SK-N-SH treated with all-trans-retinoic acid at 6 μM for 48 hours (cell line): Measurements from ENCODE around the gene MC5R.

Experiments
- ATAC-seq: fragments of 200-7000 bp; cut with Tn5 transposase; 3 replicates; pipeline ENCODE4 v1.9.1; 2020; ENCODE audit warnings: mild to moderate bottlenecking, moderate library complexity
- ARNTL ChIP-seq: fragments of 450-650 bp; formaldehyde crosslinking; IDR thresholded peaks from 2 replicates; pipeline ENCODE4 v1.5.0; 2020; ENCODE audit warnings: low read depth, mild to moderate bottlenecking, moderate library complexity, borderline replicate concordance
- BACH2 ChIP-seq: fragments of 250-450 bp; sonication (Bioruptor Pico); IDR thresholded peaks from 2 replicates; pipeline ENCODE4 v1.9.0; 2021; ENCODE audit warnings: mild to moderate bottlenecking, borderline replicate concordance
- CSDC2 ChIP-seq: fragments of 250-450 bp; sonication (Bioruptor Pico); IDR thresholded peaks from 2 replicates; pipeline ENCODE4 v1.5.0; 2020; ENCODE audit warnings: mild to moderate bottlenecking, moderate library complexity
- ESRRG ChIP-seq: fragments of 250-450 bp; sonication (Bioruptor Pico); IDR thresholded peaks from 2 replicates; pipeline ENCODE4 v1.6.1; 2021; ENCODE audit warnings: mild to moderate bottlenecking
- GLIS3 ChIP-seq: fragments of 250-450 bp; sonication (Bioruptor Pico); IDR thresholded peaks from 2 replicates; pipeline ENCODE4 v1.5.0; 2020; ENCODE audit warnings: mild to moderate bottlenecking, moderate library complexity
- ISL1 ChIP-seq: fragments of 250-450 bp; sonication (Bioruptor Pico); IDR thresholded peaks from 2 replicates; pipeline ENCODE4 v2.1.2; 2022; ENCODE audit warnings: mild to moderate bottlenecking, moderate library complexity
- OSR1 ChIP-seq: fragments of 250-450 bp; sonication (Bioruptor Pico); IDR thresholded peaks from 2 replicates; pipeline ENCODE4 v1.8.0; 2022; ENCODE audit warnings: moderate library complexity, mild to moderate bottlenecking, inconsistent platforms
- POU6F1 ChIP-seq: fragments of 250-450 bp; sonication (Bioruptor Pico); IDR thresholded peaks from 2 replicates; pipeline ENCODE4 v1.8.0; 2021; ENCODE audit warnings: low read depth, mild to moderate bottlenecking, moderate library complexity, borderline replicate concordance
- PPARA ChIP-seq: fragments of 250-450 bp; sonication (Bioruptor Pico); IDR thresholded peaks from 2 replicates; pipeline ENCODE4 v1.5.0; 2020; ENCODE audit warnings: mild to moderate bottlenecking, borderline replicate concordance
- RARB ChIP-seq: fragments of 250-450 bp; sonication (Bioruptor Pico); IDR thresholded peaks from 2 replicates; pipeline ENCODE4 v1.8.0; 2021; ENCODE audit warnings: mild to moderate bottlenecking, moderate library complexity
- SNAI2 ChIP-seq: fragments of 250-450 bp; sonication (Bioruptor Pico); IDR thresholded peaks from 2 replicates; pipeline ENCODE4 v1.5.0; 2020; ENCODE audit warnings: mild to moderate bottlenecking, moderate library complexity
- TCF4 ChIP-seq: fragments of 250-450 bp; sonication (Bioruptor Pico); IDR thresholded peaks from 2 replicates; pipeline ENCODE4 v1.8.0; 2021; ENCODE audit warnings: mild to moderate bottlenecking, moderate library complexity, borderline replicate concordance
- TOX ChIP-seq: fragments of 250-450 bp; sonication (Bioruptor Pico); IDR thresholded peaks from 2 replicates; pipeline ENCODE4 v1.8.0; 2021; ENCODE audit warnings: mild to moderate bottlenecking, moderate library complexity, borderline replicate concordance
- ZC3H10 ChIP-seq: fragments of 250-450 bp; sonication (Bioruptor Pico); IDR thresholded peaks from 2 replicates; pipeline ENCODE4 v1.5.1; 2021; ENCODE audit warnings: mild to moderate bottlenecking, moderate library complexity
- ZFP3 ChIP-seq: fragments of 250-450 bp; sonication (Bioruptor Pico); IDR thresholded peaks from 2 replicates; pipeline ENCODE4 v1.5.0; 2020; ENCODE audit warnings: mild to moderate bottlenecking, moderate library complexity
- ZFP30 ChIP-seq: fragments of 450-650 bp; formaldehyde crosslinking; IDR thresholded peaks from 2 replicates; pipeline ENCODE4 v1.5.0; 2022; ENCODE audit warnings: mild to moderate bottlenecking, moderate library complexity
- ZNF565 ChIP-seq: fragments of 450-650 bp; formaldehyde crosslinking; conservative IDR thresholded peaks from 2 replicates; pipeline ENCODE4 v1.5.0; 2020; ENCODE audit warnings: low read depth, mild to moderate bottlenecking, moderate library complexity
- ZNF70 ChIP-seq: fragments of 450-650 bp; formaldehyde crosslinking; IDR thresholded peaks from 2 replicates; pipeline ENCODE4 v1.5.0; 2020; ENCODE audit warnings: mild to moderate bottlenecking, moderate library complexity
- ZNF8 ChIP-seq: fragments of 450-650 bp; formaldehyde crosslinking; IDR thresholded peaks from 2 replicates; pipeline ENCODE4 v1.5.0; 2020; ENCODE audit warnings: mild to moderate bottlenecking, moderate library complexity
- TF ChIP-seq, protein P1 (sequence below): fragments of 250-450 bp; sonication (Bioruptor Pico); IDR thresholded peaks from 2 replicates; pipeline ENCODE4 v1.5.1; 2021; ENCODE audit warnings: mild to moderate bottlenecking, moderate library complexity
- TF ChIP-seq, protein P2 (sequence below): fragments of 250-450 bp; sonication (Bioruptor Pico); IDR thresholded peaks from 2 replicates; pipeline ENCODE4 v1.8.0; 2020; ENCODE audit warnings: mild to moderate bottlenecking, moderate library complexity, borderline replicate concordance
- TF ChIP-seq, protein P3 (sequence below): fragments of 250-450 bp; sonication (Bioruptor Pico); IDR thresholded peaks from 2 replicates; pipeline ENCODE4 v1.5.0; 2020; ENCODE audit warnings: mild to moderate bottlenecking, moderate library complexity

Gene MC5R

GRCh38 chr18:13809531-13810255 lies 14.3 kb upstream of the MC5R start:
- ATAC-seq: no peak
- TF ChIP-seq CSDC2 (CRISPR knock-in tag) (no peak), OSR1 (CRISPR knock-in tag) (no peak), ESRRG (no peak), ARNTL (CRISPR knock-in tag) (no peak), ZC3H10 (CRISPR knock-in tag) (no peak), ZFP3 (no peak), ZFP30 (CRISPR knock-in tag) (no peak), TCF4 (no peak), GLIS3 (CRISPR knock-in tag) (no peak), BACH2 (CRISPR knock-in tag) (no peak), ZNF565 (CRISPR knock-in tag) (no peak)
- TF ChIP-seq, protein P1, sequence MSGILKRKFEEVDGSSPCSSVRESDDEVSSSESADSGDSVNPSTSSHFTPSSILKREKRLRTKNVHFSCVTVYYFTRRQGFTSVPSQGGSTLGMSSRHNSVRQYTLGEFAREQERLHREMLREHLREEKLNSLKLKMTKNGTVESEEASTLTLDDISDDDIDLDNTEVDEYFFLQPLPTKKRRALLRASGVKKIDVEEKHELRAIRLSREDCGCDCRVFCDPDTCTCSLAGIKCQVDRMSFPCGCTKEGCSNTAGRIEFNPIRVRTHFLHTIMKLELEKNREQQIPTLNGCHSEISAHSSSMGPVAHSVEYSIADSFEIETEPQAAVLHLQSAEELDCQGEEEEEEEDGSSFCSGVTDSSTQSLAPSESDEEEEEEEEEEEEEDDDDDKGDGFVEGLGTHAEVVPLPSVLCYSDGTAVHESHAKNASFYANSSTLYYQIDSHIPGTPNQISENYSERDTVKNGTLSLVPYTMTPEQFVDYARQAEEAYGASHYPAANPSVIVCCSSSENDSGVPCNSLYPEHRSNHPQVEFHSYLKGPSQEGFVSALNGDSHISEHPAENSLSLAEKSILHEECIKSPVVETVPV (CRISPR knock-in tag): no peak
- TF ChIP-seq, protein P2, sequence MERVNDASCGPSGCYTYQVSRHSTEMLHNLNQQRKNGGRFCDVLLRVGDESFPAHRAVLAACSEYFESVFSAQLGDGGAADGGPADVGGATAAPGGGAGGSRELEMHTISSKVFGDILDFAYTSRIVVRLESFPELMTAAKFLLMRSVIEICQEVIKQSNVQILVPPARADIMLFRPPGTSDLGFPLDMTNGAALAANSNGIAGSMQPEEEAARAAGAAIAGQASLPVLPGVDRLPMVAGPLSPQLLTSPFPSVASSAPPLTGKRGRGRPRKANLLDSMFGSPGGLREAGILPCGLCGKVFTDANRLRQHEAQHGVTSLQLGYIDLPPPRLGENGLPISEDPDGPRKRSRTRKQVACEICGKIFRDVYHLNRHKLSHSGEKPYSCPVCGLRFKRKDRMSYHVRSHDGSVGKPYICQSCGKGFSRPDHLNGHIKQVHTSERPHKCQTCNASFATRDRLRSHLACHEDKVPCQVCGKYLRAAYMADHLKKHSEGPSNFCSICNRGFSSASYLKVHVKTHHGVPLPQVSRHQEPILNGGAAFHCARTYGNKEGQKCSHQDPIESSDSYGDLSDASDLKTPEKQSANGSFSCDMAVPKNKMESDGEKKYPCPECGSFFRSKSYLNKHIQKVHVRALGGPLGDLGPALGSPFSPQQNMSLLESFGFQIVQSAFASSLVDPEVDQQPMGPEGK (CRISPR knock-in tag): no peak

- no peak for ATAC-seq
- no peak for TF ChIP-seq ZNF8 (CRISPR knock-in tag)
- TF ChIP-seq TOX: no peak
- no peak for TF ChIP-seq RARB (CRISPR knock-in tag)
- TF ChIP-seq, protein P2 (CRISPR knock-in tag): no peak
- no peak for TF ChIP-seq PPARA (CRISPR knock-in tag)
- TF ChIP-seq, protein P1 (CRISPR knock-in tag): no peak
- TF ChIP-seq ZNF565 (CRISPR knock-in tag): no peak
- TF ChIP-seq SNAI2 (CRISPR knock-in tag): no peak
- TF ChIP-seq, protein P3, sequence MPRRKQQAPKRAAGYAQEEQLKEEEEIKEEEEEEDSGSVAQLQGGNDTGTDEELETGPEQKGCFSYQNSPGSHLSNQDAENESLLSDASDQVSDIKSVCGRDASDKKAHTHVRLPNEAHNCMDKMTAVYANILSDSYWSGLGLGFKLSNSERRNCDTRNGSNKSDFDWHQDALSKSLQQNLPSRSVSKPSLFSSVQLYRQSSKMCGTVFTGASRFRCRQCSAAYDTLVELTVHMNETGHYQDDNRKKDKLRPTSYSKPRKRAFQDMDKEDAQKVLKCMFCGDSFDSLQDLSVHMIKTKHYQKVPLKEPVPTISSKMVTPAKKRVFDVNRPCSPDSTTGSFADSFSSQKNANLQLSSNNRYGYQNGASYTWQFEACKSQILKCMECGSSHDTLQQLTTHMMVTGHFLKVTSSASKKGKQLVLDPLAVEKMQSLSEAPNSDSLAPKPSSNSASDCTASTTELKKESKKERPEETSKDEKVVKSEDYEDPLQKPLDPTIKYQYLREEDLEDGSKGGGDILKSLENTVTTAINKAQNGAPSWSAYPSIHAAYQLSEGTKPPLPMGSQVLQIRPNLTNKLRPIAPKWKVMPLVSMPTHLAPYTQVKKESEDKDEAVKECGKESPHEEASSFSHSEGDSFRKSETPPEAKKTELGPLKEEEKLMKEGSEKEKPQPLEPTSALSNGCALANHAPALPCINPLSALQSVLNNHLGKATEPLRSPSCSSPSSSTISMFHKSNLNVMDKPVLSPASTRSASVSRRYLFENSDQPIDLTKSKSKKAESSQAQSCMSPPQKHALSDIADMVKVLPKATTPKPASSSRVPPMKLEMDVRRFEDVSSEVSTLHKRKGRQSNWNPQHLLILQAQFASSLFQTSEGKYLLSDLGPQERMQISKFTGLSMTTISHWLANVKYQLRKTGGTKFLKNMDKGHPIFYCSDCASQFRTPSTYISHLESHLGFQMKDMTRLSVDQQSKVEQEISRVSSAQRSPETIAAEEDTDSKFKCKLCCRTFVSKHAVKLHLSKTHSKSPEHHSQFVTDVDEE (CRISPR knock-in tag): no peak
- TF ChIP-seq ZNF70 (CRISPR knock-in tag): no peak
- no peak for TF ChIP-seq ESRRG
Measured at GRCh38 chr18:13810950-13811485, 12.9 kb upstream of the MC5R start.

DNA sequence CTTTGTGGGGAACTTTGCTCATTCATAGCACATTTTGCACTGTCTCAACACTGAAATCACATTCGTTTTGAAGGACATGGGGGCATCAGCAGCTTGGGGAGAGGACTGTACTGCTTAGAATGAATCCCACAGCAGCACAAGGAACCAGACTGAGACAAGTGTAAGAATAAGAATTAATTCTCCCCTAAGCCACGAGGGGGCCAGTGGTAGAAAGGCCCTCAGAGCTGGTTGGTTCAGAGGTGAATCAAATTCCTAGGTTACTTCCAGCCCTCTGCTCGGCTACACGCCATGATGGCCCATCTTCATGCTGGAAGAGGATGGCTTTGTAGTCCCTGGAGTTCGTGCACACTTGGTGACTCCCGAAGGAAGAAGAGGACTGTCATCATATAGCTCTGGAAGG lies 12.0 kb upstream of the MC5R start:
- peak; percentile 79 for ATAC-seq
- TF ChIP-seq POU6F1 (CRISPR knock-in tag) (no peak), ISL1 (CRISPR knock-in tag) (no peak), SNAI2 (CRISPR knock-in tag) (no peak), ZNF8 (CRISPR knock-in tag) (no peak), BACH2 (CRISPR knock-in tag) (no peak), ZC3H10 (CRISPR knock-in tag) (no peak), GLIS3 (CRISPR knock-in tag) (no peak), ZNF565 (CRISPR knock-in tag) (no peak), OSR1 (CRISPR knock-in tag) (no peak)
- TF ChIP-seq, protein P1 (CRISPR knock-in tag): no peak
- TF ChIP-seq, protein P2 (CRISPR knock-in tag): no peak
